ENCODE data around the gene NUDT16L1. TPM values are rescaled to one million over a fixed set of nuclear protein-coding genes. Genes with fewer than 3 reads are reported as not detected.
A peak's percentile ranks its signal among the peaks of the same experiment; 100 is the strongest.

The NUDT16L1 gene
- total RNA-seq, 1 donor = 28.0 TPM

GRCh38 chr16:4685292-4685691 is 8.1 kb upstream of the NUDT16L1 start:
- H3K4me1 ChIP-seq (ENCODE audit: insufficient read depth, low read length) = peaks cover 37% of the 10 kb centered on the region
- H3K9me3 ChIP-seq (ENCODE audit: low read depth, low read length) = no peaks in the 10 kb centered on the region
- H3K4me3 ChIP-seq (ENCODE audit: low read length) = no peak overlapping the region
- H3K27me3 ChIP-seq (ENCODE audit: insufficient read depth, low read length) = no peaks in the 10 kb centered on the region

GRCh38 chr16:4685776-4686496 is 7.4 kb upstream of the NUDT16L1 start:
- Histone ChIP-seq H3K9me3 (ENCODE audit: low read depth, low read length) (no peaks in the 10 kb centered on the region), H3K4me1 (ENCODE audit: insufficient read depth, low read length) (peaks cover 34% of the 10 kb centered on the region), H3K27me3 (ENCODE audit: insufficient read depth, low read length) (no peaks in the 10 kb centered on the region), H3K4me3 (ENCODE audit: low read length) (no peak overlapping the region)

DNA sequence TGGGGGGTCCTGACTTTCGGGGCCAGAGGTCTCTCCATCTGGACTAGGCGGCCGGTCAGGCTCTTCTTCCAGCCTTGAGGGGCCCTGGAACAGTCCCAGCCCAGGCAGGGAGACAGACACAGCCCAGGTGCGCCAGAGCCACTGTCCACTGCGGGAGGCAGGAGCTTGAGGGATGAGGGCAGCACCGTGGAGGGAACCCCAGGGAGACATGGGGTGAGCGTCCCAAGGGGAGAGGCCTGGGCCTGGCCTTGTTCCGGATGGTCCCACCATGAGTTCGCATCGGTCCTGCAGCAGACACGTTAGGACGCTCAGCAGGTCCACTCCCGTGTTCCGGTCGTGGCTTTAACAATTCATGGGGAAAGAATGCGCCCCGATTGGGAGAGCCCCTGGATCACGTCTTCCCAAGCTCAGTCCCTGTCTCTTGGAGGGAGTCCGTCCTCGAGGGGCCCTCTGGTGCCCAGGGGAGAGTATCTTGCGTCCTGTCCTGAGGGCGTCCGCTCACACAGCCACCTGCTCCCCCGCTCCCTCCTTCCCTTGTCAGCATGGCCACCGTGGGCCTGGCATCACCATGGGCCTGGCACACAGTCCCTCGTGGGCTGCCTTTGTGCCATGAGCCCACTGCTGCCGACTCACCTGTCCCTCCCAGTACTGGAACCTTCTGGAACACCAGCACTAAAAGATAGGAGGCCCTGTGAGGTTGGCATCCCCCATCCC is 6.7 kb upstream of the NUDT16L1 start:
- no peaks in the 10 kb centered on the region for H3K27me3 ChIP-seq (ENCODE audit: insufficient read depth, low read length)
- peaks cover 34% of the 10 kb centered on the region for H3K4me1 ChIP-seq (ENCODE audit: insufficient read depth, low read length)
- no peak overlapping the region for H3K4me3 ChIP-seq (ENCODE audit: low read length)
- H3K9me3 ChIP-seq (ENCODE audit: low read depth, low read length) = no peaks in the 10 kb centered on the region

GRCh38 chr16:4687416-4687815 is 5.9 kb upstream of the NUDT16L1 start:
- H3K27me3 ChIP-seq (ENCODE audit: insufficient read depth, low read length) = no peaks in the 10 kb centered on the region
- no peaks in the 10 kb centered on the region for H3K9me3 ChIP-seq (ENCODE audit: low read depth, low read length)

GRCh38 chr16:4687946-4688673 is 5.3 kb upstream of the NUDT16L1 start:
- no peaks in the 10 kb centered on the region for H3K9me3 ChIP-seq (ENCODE audit: low read depth, low read length)
- peaks cover 37% of the 10 kb centered on the region for H3K4me1 ChIP-seq (ENCODE audit: insufficient read depth, low read length)
- no peaks in the 10 kb centered on the region for H3K27me3 ChIP-seq (ENCODE audit: insufficient read depth, low read length)

More at GRCh38 chr16:4687416-4687815, 5.9 kb upstream of the NUDT16L1 start:
- H3K4me1 ChIP-seq (ENCODE audit: insufficient read depth, low read length) = peaks cover 34% of the 10 kb centered on the region
- H3K4me3 ChIP-seq (ENCODE audit: low read length) = no peak overlapping the region

DNA sequence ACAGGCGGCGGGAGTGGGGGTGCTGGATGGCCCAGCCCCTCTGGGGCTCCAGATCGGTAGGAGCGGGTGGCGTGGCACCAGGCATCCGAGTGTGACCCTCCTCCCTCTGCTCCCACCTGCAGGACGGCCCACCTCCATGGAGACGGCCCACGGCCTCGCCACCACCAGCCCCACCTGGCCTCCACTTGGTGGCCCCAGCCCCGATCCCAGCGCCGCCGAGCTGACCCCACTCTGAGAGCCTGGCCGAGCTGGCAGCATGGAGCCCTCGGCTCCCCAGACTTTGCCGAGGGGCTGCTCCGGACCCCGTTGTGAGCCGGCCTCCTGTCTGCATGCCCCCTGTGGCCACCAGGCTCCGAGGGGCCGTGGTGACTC is 4.7 kb upstream of the NUDT16L1 start:
- Histone ChIP-seq H3K4me3 (ENCODE audit: low read length) (no peak overlapping the region), H3K4me1 (ENCODE audit: insufficient read depth, low read length) (peaks cover 37% of the 10 kb centered on the region), H3K9me3 (ENCODE audit: low read depth, low read length) (no peaks in the 10 kb centered on the region), H3K27me3 (ENCODE audit: insufficient read depth, low read length) (no peaks in the 10 kb centered on the region)

More at GRCh38 chr16:4687946-4688673, 5.3 kb upstream of the NUDT16L1 start:
- H3K4me3 ChIP-seq (ENCODE audit: low read length) = no peak overlapping the region

DNA sequence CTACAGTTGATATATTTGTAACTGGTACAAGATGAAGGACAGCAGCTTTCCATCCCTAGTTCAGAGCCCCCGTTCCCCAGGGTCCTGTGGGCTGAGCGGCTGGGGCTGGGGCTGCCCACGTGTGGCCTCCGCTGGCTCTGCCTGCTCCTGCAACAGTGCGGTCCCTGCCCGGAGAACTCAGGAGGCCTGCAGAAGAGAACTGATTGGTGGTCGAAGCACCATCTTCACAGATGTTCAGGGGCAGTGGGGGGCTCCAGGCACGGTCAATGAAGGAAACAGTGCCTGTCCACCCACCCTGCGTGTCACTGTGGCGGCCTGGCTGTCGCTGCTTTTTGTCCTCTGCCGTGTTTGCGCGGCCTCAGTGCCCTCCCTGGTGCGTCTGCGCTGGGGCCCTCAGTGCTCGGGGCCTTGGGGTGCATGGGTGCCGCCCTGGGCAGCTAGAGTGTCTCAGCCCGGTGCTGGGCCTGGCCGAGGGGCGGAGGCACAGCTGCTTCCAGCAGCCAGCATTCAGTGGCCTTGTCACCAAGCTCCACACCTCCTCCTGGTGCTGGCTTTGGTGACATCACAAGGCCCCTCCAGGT is 4.2 kb upstream of the NUDT16L1 start:
- Histone ChIP-seq H3K4me1 (ENCODE audit: insufficient read depth, low read length) (peaks cover 37% of the 10 kb centered on the region), H3K4me3 (ENCODE audit: low read length) (no peak overlapping the region), H3K9me3 (ENCODE audit: low read depth, low read length) (no peaks in the 10 kb centered on the region), H3K27me3 (ENCODE audit: insufficient read depth, low read length) (no peaks in the 10 kb centered on the region)

DNA sequence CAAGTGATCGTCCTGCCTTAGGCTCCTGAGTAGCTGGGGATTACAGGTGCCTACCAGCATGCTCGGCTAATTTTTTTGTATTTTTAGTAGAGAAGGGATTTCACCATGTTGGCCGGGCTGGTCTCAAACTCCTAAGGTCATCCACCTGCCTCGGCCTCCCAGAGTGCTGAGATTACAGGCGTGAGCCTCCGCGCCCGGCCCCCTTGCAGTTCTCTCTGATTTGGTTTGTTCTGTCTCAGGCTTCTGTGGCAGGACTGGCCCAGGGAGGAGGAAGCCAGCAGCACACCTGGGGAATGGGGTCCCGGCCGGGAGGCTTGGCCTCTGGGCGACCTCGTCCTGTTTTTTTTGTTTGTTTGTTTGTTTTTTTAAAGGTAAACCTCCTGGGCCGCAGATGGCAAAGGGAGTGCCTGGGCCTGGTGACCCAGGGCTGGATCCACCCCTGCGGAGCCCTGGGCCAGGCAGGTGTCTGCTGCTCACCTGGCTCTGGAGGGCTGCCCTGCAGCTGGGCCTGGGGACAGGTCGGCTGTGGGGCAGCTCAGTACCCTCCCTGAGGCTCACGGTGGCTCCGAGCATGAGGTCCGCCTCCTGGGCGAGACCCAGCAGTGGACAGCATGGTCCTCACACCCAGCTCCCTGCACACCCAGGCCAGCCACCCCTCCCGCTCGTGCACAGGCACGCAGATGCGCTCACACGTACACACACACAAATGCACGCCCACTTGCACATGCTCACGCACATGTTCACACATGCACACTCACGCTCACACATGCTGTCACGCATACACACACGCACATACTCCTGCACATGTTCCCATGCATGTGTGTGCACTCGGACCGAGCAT is 3.3 kb upstream of the NUDT16L1 start:
- Histone ChIP-seq H3K27me3 (ENCODE audit: insufficient read depth, low read length) (no peaks in the 10 kb centered on the region), H3K4me3 (ENCODE audit: low read length) (no peak overlapping the region), H3K9me3 (ENCODE audit: low read depth, low read length) (no peaks in the 10 kb centered on the region), H3K4me1 (ENCODE audit: insufficient read depth, low read length) (peaks cover 45% of the 10 kb centered on the region)

DNA sequence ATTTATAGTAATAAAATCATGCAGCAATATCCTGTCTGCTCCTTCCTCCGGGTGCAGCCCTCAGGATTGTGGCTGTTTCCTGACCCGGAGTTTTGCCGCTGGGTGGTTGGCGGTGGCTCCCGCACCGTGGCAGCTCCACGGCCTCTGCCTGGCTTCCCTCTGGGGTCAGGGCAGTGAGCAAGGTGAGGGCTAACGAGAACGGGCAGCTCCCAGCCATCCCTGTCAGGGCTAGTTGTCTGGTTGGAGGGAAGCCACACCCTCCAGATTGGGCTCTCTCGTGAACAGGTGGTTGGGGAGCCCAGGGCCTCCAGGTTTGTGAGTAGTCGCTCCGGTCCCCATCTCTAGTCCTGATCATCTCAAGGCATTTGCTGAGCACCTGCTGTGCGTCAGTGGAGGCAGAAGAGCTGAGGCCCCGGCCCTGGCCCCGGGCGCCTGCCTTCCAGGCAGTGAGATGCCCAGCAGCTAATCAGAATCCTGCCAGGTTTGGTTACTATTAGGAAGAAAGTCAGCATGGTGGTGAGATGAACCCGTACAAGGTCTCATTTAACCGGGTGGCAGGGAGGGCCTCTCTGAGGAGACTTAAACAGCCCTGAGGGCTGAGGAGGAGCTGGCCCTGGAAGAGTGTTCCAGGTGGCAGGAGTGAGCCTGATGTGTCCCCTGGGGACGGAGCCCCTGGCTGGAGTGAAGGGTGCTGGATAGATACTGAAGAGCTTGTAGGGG is 2.3 kb upstream of the NUDT16L1 start:
- Histone ChIP-seq H3K4me3 (ENCODE audit: low read length) (no peak overlapping the region), H3K9me3 (ENCODE audit: low read depth, low read length) (no peaks in the 10 kb centered on the region), H3K4me1 (ENCODE audit: insufficient read depth, low read length) (peaks cover 49% of the 10 kb centered on the region)

GRCh38 chr16:4691666-4692412 is 1.5 kb upstream of the NUDT16L1 start:
- Histone ChIP-seq H3K4me3 (ENCODE audit: low read length) (no peak overlapping the region), H3K27me3 (ENCODE audit: insufficient read depth, low read length) (no peaks in the 10 kb centered on the region)

More for the DNA sequence above, 2.3 kb upstream of the NUDT16L1 start:
- H3K27me3 ChIP-seq (ENCODE audit: insufficient read depth, low read length) = no peaks in the 10 kb centered on the region

DNA sequence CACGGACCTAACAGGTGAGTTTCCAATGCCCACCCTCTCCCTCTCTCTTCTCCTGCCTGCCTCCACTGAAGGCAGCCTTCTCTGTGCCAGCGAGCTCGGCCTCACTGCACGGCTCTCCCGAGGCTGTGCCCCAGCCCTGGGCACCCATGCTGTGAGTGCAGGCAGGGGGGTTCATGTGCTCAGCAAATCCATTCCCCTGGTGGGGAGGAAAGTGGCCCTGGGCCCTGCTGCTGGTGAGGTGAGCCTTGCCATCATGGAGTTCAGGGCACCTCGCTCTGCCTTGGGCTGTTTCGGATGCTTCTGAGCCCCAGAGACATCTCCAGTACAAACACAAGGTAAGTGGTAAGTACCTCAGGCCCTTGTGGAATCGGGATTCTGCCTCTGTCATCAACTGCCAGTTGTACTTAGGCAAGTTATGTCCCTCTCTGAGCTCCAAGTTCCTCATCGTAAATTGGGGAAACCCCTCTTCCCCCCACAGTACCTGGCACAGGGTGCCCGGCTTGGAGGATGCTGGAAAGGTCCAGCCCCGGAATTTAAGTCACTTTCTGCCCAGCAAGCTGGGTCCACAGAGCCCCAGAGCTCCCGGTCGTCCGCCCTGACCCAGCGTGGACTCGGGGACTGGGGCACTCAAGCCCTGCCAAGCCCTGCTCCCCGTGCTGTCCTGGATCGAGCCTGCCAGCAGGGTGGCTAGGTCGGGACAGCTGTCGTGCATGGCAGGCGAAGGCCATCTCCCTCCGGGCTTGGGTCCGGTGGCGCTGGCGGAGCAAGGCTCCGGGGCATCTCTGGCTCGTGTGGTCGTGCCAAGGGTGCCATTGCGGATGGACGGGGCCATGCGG is 684 bp upstream of the NUDT16L1 start:
- Histone ChIP-seq H3K4me3 (ENCODE audit: low read length) (peak overlapping the region; percentile 82), H3K9me3 (ENCODE audit: low read depth, low read length) (no peaks in the 10 kb centered on the region), H3K27me3 (ENCODE audit: insufficient read depth, low read length) (no peaks in the 10 kb centered on the region), H3K4me1 (ENCODE audit: insufficient read depth, low read length) (peaks cover 49% of the 10 kb centered on the region)

More at GRCh38 chr16:4691666-4692412, 1.5 kb upstream of the NUDT16L1 start:
- Histone ChIP-seq H3K4me1 (ENCODE audit: insufficient read depth, low read length) (peaks cover 49% of the 10 kb centered on the region), H3K9me3 (ENCODE audit: low read depth, low read length) (no peaks in the 10 kb centered on the region)

- peak overlapping the region; percentile 82 for H3K4me3 ChIP-seq (ENCODE audit: low read length)
- no peaks in the 10 kb centered on the region for H3K27me3 ChIP-seq (ENCODE audit: insufficient read depth, low read length)
- H3K4me1 ChIP-seq (ENCODE audit: insufficient read depth, low read length) = peaks cover 49% of the 10 kb centered on the region
- no peaks in the 10 kb centered on the region for H3K9me3 ChIP-seq (ENCODE audit: low read depth, low read length)
Measured at GRCh38 chr16:4693956-4694641, 737 bp downstream of the NUDT16L1 start.
